Spinal cord (tissue), 10 donors: ENCODE results near the gene XPR1. TPM values are rescaled to one million over a fixed set of nuclear protein-coding genes. Genes with fewer than 3 reads are reported as not detected.
"Not testable (repeated sequence)": the region's sequence is repeated elsewhere in the genome, so short reads cannot be mapped to it uniquely, and the experiment has no call there.

Experiments
- DNase-seq, 6 donors: peaks; one replicate each; pipeline versions ENCODE4 v3.0.0 to v3.0.0-alpha.2; 2013 to 2015; ENCODE audit warnings: low spot score in 6 of 6, low read depth in 4 of 6
- H3K27ac ChIP-seq: one replicate; pipeline ENCODE4 v1.5.1; 2013; ENCODE audit warnings: low read depth, low read length, control low read depth
- H3K27me3 ChIP-seq: one replicate; pipeline ENCODE4 v1.6.1; 2013; ENCODE audit warnings: low read length; ENCODE audit not compliant: control insufficient read depth, insufficient read depth
- H3K36me3 ChIP-seq: one replicate; pipeline ENCODE4 v1.6.1; 2013; ENCODE audit warnings: low read length; ENCODE audit not compliant: control insufficient read depth, insufficient read depth
- H3K4me1 ChIP-seq: one replicate; pipeline ENCODE4 v1.6.1; 2013; ENCODE audit warnings: low read length; ENCODE audit not compliant: control insufficient read depth, insufficient read depth
- H3K4me3 ChIP-seq: one replicate; pipeline ENCODE4 v1.5.1; 2013; ENCODE audit warnings: low read depth, low read length, control low read depth
- H3K9me3 ChIP-seq: one replicate; pipeline ENCODE4 v1.6.1; 2013; ENCODE audit warnings: low read length; ENCODE audit not compliant: control insufficient read depth, insufficient read depth
- WGBS: methylation state at CpG from one replicate; pipeline ENCODE4 v1.1.5; 2013; ENCODE audit warnings: missing lambda C conversion rate; ENCODE audit not compliant: insufficient coverage; 5-methylcytosine and 5-hydroxymethylcytosine counted together
- polyA plus RNA-seq, 2 donors: library from polyadenylated mRNA; unstranded; fragments of 120-200 nt; gene quantifications; one replicate each; pipeline ENCODE4 v1.2.1, GENCODE V29; 2013; ENCODE audit not compliant: insufficient read length in 2 of 2
- total RNA-seq, 2 donors: library from RNA; depleted of rRNA in 1 of 2; stranded (reverse); fragments of 120-200 nt in 1 of 2; fragments of >200 nt in 1 of 2; gene quantifications; one replicate each; pipeline versions ENCODE4 v1.2.3 to v1.2.4, GENCODE V29; 2013 to 2014
- donor health status: healthy.

The XPR1 gene
- total and polyA plus RNA-seq, 4 donors, result 38.0 to 110 (median 69.8) TPM

- no peaks in the 10 kb centered on the region for H3K4me1 ChIP-seq
- no peak for DNase-seq
- no peaks in the 10 kb centered on the region for H3K27me3 ChIP-seq
- H3K9me3 ChIP-seq, result no peaks in the 10 kb centered on the region
- no peak overlapping the region for H3K4me3 ChIP-seq
- no peaks in the 10 kb centered on the region for H3K36me3 ChIP-seq
- no peak overlapping the region for H3K27ac ChIP-seq
- 85% methylated on average over 2 of the region's 2 CpGs for WGBS
These were observed 21.0 kb downstream of the XPR1 start for GRCh38 chr1:180652792-180653191.

- Histone ChIP-seq H3K4me3 (no peak overlapping the region), H3K9me3 (peaks cover 13% of the 10 kb centered on the region), H3K27me3 (no peaks in the 10 kb centered on the region), H3K36me3 (peaks cover 10% of the 10 kb centered on the region), H3K27ac (no peak overlapping the region), H3K4me1 (no peaks in the 10 kb centered on the region)
- DNase-seq, result no peak
These were observed 30.9 kb downstream of the XPR1 start for GRCh38 chr1:180662709-180663108.

- DNase-seq, result no peak
- peaks cover 11% of the 10 kb centered on the region for H3K9me3 ChIP-seq
- H3K4me1 ChIP-seq, result no peaks in the 10 kb centered on the region
- no peaks in the 10 kb centered on the region for H3K27me3 ChIP-seq
- WGBS, result 100% methylated on average over 1 of the region's 1 CpG
- no peak overlapping the region for H3K4me3 ChIP-seq
- peaks cover 4% of the 10 kb centered on the region for H3K36me3 ChIP-seq
- H3K27ac ChIP-seq, result no peak overlapping the region
These were observed 38.9 kb downstream of the XPR1 start for GRCh38 chr1:180670681-180671080.

GRCh38 chr1:180672105-180672504 is 40.3 kb downstream of the XPR1 start:
- Histone ChIP-seq H3K36me3 (peaks cover 4% of the 10 kb centered on the region), H3K27ac (no peak overlapping the region), H3K4me3 (no peak overlapping the region), H3K4me1 (no peaks in the 10 kb centered on the region), H3K27me3 (no peaks in the 10 kb centered on the region), H3K9me3 (peaks cover 11% of the 10 kb centered on the region)
- DNase-seq, result no peak

GRCh38 chr1:180672505-180672904 is 40.7 kb downstream of the XPR1 start:
- H3K4me3 ChIP-seq, result no peak overlapping the region
- no peaks in the 10 kb centered on the region for H3K27me3 ChIP-seq
- peaks cover 4% of the 10 kb centered on the region for H3K36me3 ChIP-seq
- DNase-seq, result no peak
- no peaks in the 10 kb centered on the region for H3K4me1 ChIP-seq
- peaks cover 11% of the 10 kb centered on the region for H3K9me3 ChIP-seq
- no peak overlapping the region for H3K27ac ChIP-seq

GRCh38 chr1:180674603-180675530 is 43.0 kb downstream of the XPR1 start:
- Histone ChIP-seq H3K4me1 (no peaks in the 10 kb centered on the region), H3K4me3 (no peak overlapping the region), H3K9me3 (peaks cover 11% of the 10 kb centered on the region), H3K27ac (no peak overlapping the region), H3K27me3 (no peaks in the 10 kb centered on the region), H3K36me3 (peaks cover 4% of the 10 kb centered on the region)
- no peak for DNase-seq
- WGBS, result no CpG with 5 or more reads among the region's 1 CpG

- Histone ChIP-seq H3K27me3 (no peaks in the 10 kb centered on the region), H3K36me3 (peaks cover 4% of the 10 kb centered on the region), H3K4me3 (no peak overlapping the region), H3K27ac (no peak overlapping the region), H3K4me1 (no peaks in the 10 kb centered on the region), H3K9me3 (peaks cover 7% of the 10 kb centered on the region)
- DNase-seq, result no peak
- no CpG with 5 or more reads among the region's 2 CpGs for WGBS
These were observed 43.8 kb downstream of the XPR1 start for GRCh38 chr1:180675586-180675985.

- no peak overlapping the region for H3K27ac ChIP-seq
- H3K9me3 ChIP-seq, result no peaks in the 10 kb centered on the region
- no peaks in the 10 kb centered on the region for H3K36me3 ChIP-seq
- H3K4me1 ChIP-seq, result no peaks in the 10 kb centered on the region
- H3K4me3 ChIP-seq, result no peak overlapping the region
- H3K27me3 ChIP-seq, result no peaks in the 10 kb centered on the region
- no peak for DNase-seq
- WGBS, result no CpG with 5 or more reads among the region's 7 CpGs
These were observed 48.8 kb downstream of the XPR1 start for GRCh38 chr1:180680558-180681144.

- not testable (repeated sequence) for H3K4me3 ChIP-seq, H3K36me3 ChIP-seq, H3K4me1 ChIP-seq, DNase-seq, H3K9me3 ChIP-seq, H3K27ac ChIP-seq, H3K27me3 ChIP-seq
- no CpG with 5 or more reads among the region's 3 CpGs for WGBS
These were observed 51.3 kb downstream of the XPR1 start for GRCh38 chr1:180683117-180683516.

GRCh38 chr1:180691322-180691913 is 59.6 kb downstream of the XPR1 start:
- Histone ChIP-seq H3K9me3 (peaks cover 3% of the 10 kb centered on the region), H3K36me3 (no peaks in the 10 kb centered on the region), H3K4me3 (no peak overlapping the region), H3K27ac (no peak overlapping the region), H3K4me1 (no peaks in the 10 kb centered on the region), H3K27me3 (no peaks in the 10 kb centered on the region)
- WGBS, result no CpG with 5 or more reads among the region's 2 CpGs
- DNase-seq, result peak in 4 of 6 donors; percentile 4 to 82 (median 13)
